Measurements from ENCODE around the gene SND1.

GRCh38 chr7:127922656-127923055 lies 270.7 kb downstream of the SND1 start:
- TF ChIP-seq CTCF (IDR thresholded peaks at IDR 0.05 in 8 of 11, conservative IDR thresholded peaks at IDR 0.05 in 3 of 11) (no peak), POLR2A (IDR thresholded peaks at IDR 0.05) (no peak), POLR2AphosphoS5 (IDR thresholded peaks at IDR 0.05) (no peak)
